Hepatocyte (in vitro differentiated cells): ENCODE data around the gene CNOT6. TPM values are rescaled to one million over a fixed set of nuclear protein-coding genes. Genes with fewer than 3 reads are reported as not detected.

ENCODE experiments used
- DNase-seq: peaks from one replicate; pipeline ENCODE4 v3.0.0-alpha.2; 2016; ENCODE audit warnings: low spot score
- H2AFZ ChIP-seq: fragments of 200-600 bp; sonication (generic); 2 replicates; pipeline ENCODE4 v1.6.0; 2016; ENCODE audit warnings: antibody characterized with exemption, mild to moderate bottlenecking
- H3K27ac ChIP-seq: fragments of 200-600 bp; sonication (generic); 2 replicates; pipeline ENCODE4 v1.5.1; 2016; ENCODE audit warnings: mild to moderate bottlenecking
- H3K27me3 ChIP-seq: fragments of 200-600 bp; sonication (generic); 2 replicates; pipeline ENCODE4 v1.6.1; 2016
- H3K36me3 ChIP-seq: fragments of 200-600 bp; sonication (generic); replicated peaks from 2 replicates; pipeline ENCODE4 v1.5.1; 2016; ENCODE audit warnings: low read depth; ENCODE audit not compliant: insufficient read depth
- H3K4me1 ChIP-seq: fragments of 200-600 bp; sonication (generic); 2 replicates; pipeline ENCODE4 v1.5.1; 2016; ENCODE audit warnings: mild to moderate bottlenecking, moderate library complexity; ENCODE audit not compliant: insufficient read depth
- H3K4me2 ChIP-seq: fragments of 200-600 bp; sonication (generic); 2 replicates; pipeline ENCODE4 v1.6.0; 2016
- H3K4me3 ChIP-seq: fragments of 200-600 bp; sonication (generic); 2 replicates; pipeline ENCODE4 v1.5.1; 2016; ENCODE audit warnings: mild to moderate bottlenecking
- H3K79me2 ChIP-seq: fragments of 200-600 bp; sonication (generic); 2 replicates; pipeline ENCODE4 v1.6.0; 2017; ENCODE audit warnings: mild to moderate bottlenecking
- H3K9me2 ChIP-seq: fragments of 200-600 bp; sonication (generic); replicated peaks from 2 replicates; pipeline ENCODE4 v1.6.0; 2017; ENCODE audit warnings: mild to moderate bottlenecking; ENCODE audit not compliant: insufficient read depth
- H3K9me3 ChIP-seq: fragments of 200-600 bp; sonication (generic); 2 replicates; pipeline ENCODE4 v1.5.1; 2016; ENCODE audit warnings: low read depth, mild to moderate bottlenecking
- H4K20me1 ChIP-seq: fragments of 200-600 bp; sonication (generic); 2 replicates; pipeline ENCODE4 v1.6.0; 2016; ENCODE audit warnings: mild to moderate bottlenecking; ENCODE audit not compliant: insufficient read depth, poor library complexity, severe bottlenecking
- EZH2 ChIP-seq: fragments of 200-600 bp; sonication (generic); IDR thresholded peaks from 2 replicates; pipeline ENCODE4 v1.6.1; 2016; ENCODE audit warnings: antibody characterized with exemption, mild to moderate bottlenecking, borderline replicate concordance
- EZH2phosphoT487 ChIP-seq: fragments of 200-600 bp; sonication (generic); IDR thresholded peaks from one replicate; pipeline ENCODE4 v1.6.1; 2018; ENCODE audit warnings: antibody characterized with exemption, mild to moderate bottlenecking, low read depth, moderate library complexity; ENCODE audit not compliant: unreplicated experiment, severe bottlenecking
- WGBS: methylation state at CpG from one replicate; pipeline ENCODE4 v1.1.6; 2016; ENCODE audit warnings: low lambda C conversion rate; ENCODE audit errors: missing lambda C conversion rate; 5-methylcytosine and 5-hydroxymethylcytosine counted together
- polyA plus RNA-seq: library from polyadenylated mRNA; unstranded; fragments of >200 nt; fragmentation: Nextera tagmentation; extraction: Ambion mirVana; gene quantifications from 2 replicates; pipeline ENCODE4 v1.2.1, GENCODE V29; 2016
- total RNA-seq: library from RNA; depleted of rRNA; stranded (reverse); fragments of >200 nt; gene quantifications from 2 replicates; pipeline ENCODE4 v1.2.3, GENCODE V29; 2014
- TF ChIP-seq, protein P1 (sequence below): fragments of 200-600 bp; sonication (generic); IDR thresholded peaks from 2 replicates; pipeline ENCODE4 v1.5.1; 2016; ENCODE audit warnings: antibody characterized with exemption, mild to moderate bottlenecking; ENCODE audit not compliant: poor library complexity

CNOT6 gene
- total and polyA plus RNA-seq, 2 experiments from 2014 or later: 12.0 to 24.1 TPM

DNA sequence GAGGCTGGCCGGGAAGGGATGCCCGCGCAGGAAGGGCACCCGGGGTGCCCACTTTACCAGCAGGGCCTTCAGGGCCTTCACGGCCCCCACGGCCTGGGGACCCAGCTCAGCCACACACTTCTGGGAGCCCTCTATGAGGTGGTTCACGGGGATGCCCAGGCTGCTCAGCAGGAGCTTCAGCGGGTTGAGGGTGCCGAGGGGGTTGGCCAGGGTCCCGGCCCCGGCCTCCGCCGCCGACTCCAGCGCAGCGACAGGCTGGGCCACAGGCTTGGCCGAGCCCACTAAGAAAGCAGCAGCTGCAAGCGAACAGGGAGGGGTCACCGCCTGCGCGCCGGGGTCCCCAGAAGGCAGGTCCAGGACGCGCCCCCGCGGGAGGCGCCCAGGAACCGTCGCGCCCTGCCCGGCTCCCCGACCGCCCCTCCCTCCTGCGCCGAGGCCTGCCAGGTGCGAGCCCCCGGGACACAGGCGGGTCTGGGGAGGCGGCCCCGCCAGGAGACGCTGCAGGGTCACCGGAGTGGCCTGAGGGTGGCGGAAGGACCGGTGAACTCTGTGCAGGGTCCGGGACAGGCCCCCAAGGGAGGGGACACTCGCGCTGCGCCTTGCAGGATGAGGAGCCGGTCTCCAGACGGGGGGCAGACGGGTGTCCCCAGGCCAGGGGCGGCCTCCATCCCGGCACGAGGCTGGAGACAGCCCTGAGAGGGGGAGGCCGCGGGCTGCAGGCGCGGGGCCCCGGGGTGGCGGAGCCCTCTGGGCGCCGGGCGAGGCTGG lies 96.5 kb downstream of the CNOT6 start:
- no peak overlapping the region for H3K4me3 ChIP-seq
- H3K4me2 ChIP-seq: peak overlapping the region; percentile 83

DNA sequence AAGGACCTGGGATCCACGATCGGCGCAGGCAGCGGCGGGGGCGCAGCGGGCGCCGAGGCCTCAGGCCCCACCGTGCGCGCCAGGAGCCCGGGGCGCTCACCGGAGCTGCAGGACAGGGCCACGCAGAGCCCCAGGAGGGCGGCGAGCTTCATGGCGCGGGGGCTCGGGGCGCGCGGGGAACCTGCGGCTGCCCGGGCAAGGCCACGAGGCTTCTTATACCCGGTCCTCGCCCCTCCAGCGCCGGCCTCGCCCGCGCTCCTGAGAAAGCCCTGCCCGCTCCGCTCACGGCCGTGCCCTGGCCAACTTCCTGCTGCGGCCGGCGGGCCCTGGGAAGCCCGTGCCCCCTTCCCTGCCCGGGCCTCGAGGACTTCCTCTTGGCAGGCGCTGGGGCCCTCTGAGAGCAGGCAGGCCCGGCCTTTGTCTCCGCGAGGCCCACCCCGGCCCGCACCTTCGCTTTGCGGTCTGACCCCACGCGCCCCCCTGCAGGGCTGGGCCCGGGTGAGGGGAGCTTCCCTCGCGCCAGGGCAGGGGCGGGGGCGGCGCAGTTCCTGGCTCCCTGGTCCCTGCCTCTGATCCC lies 97.2 kb downstream of the CNOT6 start, which contains the start of gene SCGB3A1:
SCGB3A1 (minus strand) TSS at position 189 of the 577 bp plus-strand sequence; CDS start at position 152, 37 bp downstream.
- Histone ChIP-seq H3K4me2 (peak within 1 kb of the TSS; percentile 83), H3K27me3 (peaks cover 62% of the 10 kb centered on the region), H3K4me3 (no peak within 1 kb of the TSS)

More for the DNA sequence above, 96.5 kb downstream of the CNOT6 start:
- no peaks in the 10 kb centered on the region for H4K20me1 ChIP-seq
- H3K9me3 ChIP-seq: no peaks in the 10 kb centered on the region
- DNase-seq: no peak
- TF ChIP-seq EZH2: peak; percentile 71
- TF ChIP-seq, protein P1, sequence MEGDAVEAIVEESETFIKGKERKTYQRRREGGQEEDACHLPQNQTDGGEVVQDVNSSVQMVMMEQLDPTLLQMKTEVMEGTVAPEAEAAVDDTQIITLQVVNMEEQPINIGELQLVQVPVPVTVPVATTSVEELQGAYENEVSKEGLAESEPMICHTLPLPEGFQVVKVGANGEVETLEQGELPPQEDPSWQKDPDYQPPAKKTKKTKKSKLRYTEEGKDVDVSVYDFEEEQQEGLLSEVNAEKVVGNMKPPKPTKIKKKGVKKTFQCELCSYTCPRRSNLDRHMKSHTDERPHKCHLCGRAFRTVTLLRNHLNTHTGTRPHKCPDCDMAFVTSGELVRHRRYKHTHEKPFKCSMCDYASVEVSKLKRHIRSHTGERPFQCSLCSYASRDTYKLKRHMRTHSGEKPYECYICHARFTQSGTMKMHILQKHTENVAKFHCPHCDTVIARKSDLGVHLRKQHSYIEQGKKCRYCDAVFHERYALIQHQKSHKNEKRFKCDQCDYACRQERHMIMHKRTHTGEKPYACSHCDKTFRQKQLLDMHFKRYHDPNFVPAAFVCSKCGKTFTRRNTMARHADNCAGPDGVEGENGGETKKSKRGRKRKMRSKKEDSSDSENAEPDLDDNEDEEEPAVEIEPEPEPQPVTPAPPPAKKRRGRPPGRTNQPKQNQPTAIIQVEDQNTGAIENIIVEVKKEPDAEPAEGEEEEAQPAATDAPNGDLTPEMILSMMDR: no peak
- H3K79me2 ChIP-seq: no peaks in the 10 kb centered on the region
- no peak overlapping the region for H2AFZ ChIP-seq
- no peaks in the 10 kb centered on the region for H3K36me3 ChIP-seq
- H3K9me2 ChIP-seq: no peaks in the 10 kb centered on the region
- whole genome bisulfite sequencing: 4% methylated on average over 41 of the region's 63 CpGs
- H3K27ac ChIP-seq: no peak overlapping the region
- H3K27me3 ChIP-seq: peaks cover 62% of the 10 kb centered on the region
- peaks cover 8% of the 10 kb centered on the region for H3K4me1 ChIP-seq

DNA sequence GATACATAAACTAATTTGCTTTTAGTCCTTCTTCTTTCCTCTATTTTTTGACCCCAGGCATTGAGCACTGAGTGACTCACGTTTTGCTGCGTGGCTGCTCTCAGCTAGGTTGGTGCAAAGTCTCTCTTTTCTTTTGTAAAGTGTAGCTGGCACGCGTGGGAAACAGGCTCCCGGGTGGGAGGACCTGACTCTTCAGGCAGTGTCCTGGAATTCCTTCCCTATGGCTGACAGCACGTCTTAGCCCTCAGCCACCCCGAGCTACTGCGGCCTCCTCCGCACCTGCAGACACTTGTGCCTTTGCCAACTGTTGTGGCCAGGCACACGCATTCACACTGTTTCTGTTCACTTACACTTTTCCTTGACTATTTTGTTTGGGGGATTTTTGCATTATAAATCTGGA lies 98.0 kb downstream of the CNOT6 start:
- Histone ChIP-seq H2AFZ (no peak overlapping the region), H3K4me3 (no peak overlapping the region), H3K9me3 (no peaks in the 10 kb centered on the region), H3K27ac (no peak overlapping the region), H3K36me3 (no peaks in the 10 kb centered on the region), H3K79me2 (no peaks in the 10 kb centered on the region), H3K4me1 (peaks cover 8% of the 10 kb centered on the region), H3K4me2 (no peak overlapping the region), H3K9me2 (no peaks in the 10 kb centered on the region), H4K20me1 (no peaks in the 10 kb centered on the region), H3K27me3 (peaks cover 59% of the 10 kb centered on the region)
- TF ChIP-seq, protein P1: no peak
- TF ChIP-seq EZH2 (no peak), EZH2phosphoT487 (no peak)
- no peak for DNase-seq
- 76% methylated on average over 10 of the region's 10 CpGs for WGBS

More for the DNA sequence above, 97.2 kb downstream of the CNOT6 start, which contains the start of gene SCGB3A1:
- Histone ChIP-seq H3K9me3 (no peaks in the 10 kb centered on the region), H2AFZ (no peak within 1 kb of the TSS), H3K36me3 (no peaks in the 10 kb centered on the region), H3K27ac (no peak within 1 kb of the TSS), H3K9me2 (no peaks in the 10 kb centered on the region), H3K79me2 (no peaks in the 10 kb centered on the region), H4K20me1 (no peaks in the 10 kb centered on the region), H3K4me1 (peaks cover 8% of the 10 kb centered on the region)
- TF ChIP-seq, protein P1: no peak
- TF ChIP-seq EZH2: peak; percentile 11
- 10% methylated on average over 22 of the region's 60 CpGs for WGBS
- DNase-seq: no peak
